ENCODE results near the gene EPHB3.

EPHB3 gene

DNA sequence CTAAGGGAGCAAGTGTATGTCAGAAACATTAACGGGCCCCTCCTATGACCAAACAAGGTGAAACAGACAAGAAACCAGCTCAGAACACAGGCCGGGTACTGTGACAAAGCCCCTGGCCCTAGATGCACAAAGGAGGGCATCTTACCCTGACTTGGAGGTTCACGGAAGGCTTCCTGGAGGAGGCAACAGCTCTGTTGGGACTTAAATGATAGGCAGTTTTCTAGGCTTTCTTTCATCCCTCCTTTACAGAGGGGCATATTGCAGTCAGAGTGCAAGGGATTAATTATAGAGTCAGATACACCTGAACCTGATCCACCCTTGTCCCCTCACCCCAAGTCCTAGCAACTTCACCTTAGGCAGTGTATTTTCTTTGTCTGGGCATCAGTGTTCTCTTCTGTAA lies 8.4 kb downstream of the EPHB3 start:
- Histone ChIP-seq H3K4me3 (ENCODE audit: low read depth in 1 of 5, low read length in 5 of 5) (no peak overlapping the region), H3K27me3 (ENCODE audit: control insufficient read depth in 5 of 5, insufficient read depth in 4 of 5, low read length in 5 of 5) (peaks cover 0 to 5% (median 2%) of the 10 kb centered on the region in 5 donors), H3K4me1 (ENCODE audit: control insufficient read depth in 5 of 5, insufficient read depth in 5 of 5, low read length in 5 of 5) (peaks cover 4 to 34% (median 28%) of the 10 kb centered on the region in 5 donors), H3K9ac (ENCODE audit: low read length in 5 of 5) (no peak overlapping the region), H3K36me3 (ENCODE audit: control insufficient read depth in 5 of 5, insufficient read depth in 5 of 5, low read length in 5 of 5) (peaks cover 0 to 11% (median 0%) of the 10 kb centered on the region in 5 donors), H3K9me3 (ENCODE audit: control insufficient read depth in 5 of 5, low read length in 5 of 5) (no peaks in the 10 kb centered on the region), H3K27ac (ENCODE audit: low read depth, low read length) (no peak overlapping the region)

DNA sequence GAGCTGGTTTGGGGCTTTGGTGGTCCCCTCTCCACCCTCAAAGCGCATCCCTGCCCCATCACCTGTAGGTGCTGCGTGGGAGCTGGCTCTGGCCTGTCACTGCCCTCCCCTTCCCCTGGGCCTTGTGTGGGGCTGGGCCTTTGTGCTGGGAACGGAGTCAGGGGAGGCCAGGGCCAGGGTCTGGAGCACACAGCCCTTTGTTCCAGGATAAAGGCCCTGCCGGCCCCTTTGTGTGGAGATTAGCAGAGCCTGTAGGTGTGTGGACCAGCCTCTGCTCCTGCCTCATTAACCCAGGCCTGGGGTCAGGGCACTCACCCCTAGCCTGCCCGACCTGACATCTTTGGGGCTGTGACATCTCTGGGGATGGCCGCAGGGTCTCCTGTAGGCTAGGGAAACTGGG lies 8.9 kb downstream of the EPHB3 start:
- Histone ChIP-seq H3K4me3 (ENCODE audit: low read depth in 1 of 5, low read length in 5 of 5) (no peak overlapping the region), H3K27me3 (ENCODE audit: control insufficient read depth in 5 of 5, insufficient read depth in 4 of 5, low read length in 5 of 5) (peaks cover 0 to 5% (median 2%) of the 10 kb centered on the region in 5 donors), H3K36me3 (ENCODE audit: control insufficient read depth in 5 of 5, insufficient read depth in 5 of 5, low read length in 5 of 5) (peaks cover 0 to 12% (median 0%) of the 10 kb centered on the region in 5 donors), H3K4me1 (ENCODE audit: control insufficient read depth in 5 of 5, insufficient read depth in 5 of 5, low read length in 5 of 5) (peaks cover 4 to 30% (median 25%) of the 10 kb centered on the region in 5 donors), H3K27ac (ENCODE audit: low read depth, low read length) (no peak overlapping the region), H3K9ac (ENCODE audit: low read length in 5 of 5) (no peak overlapping the region), H3K9me3 (ENCODE audit: control insufficient read depth in 5 of 5, low read length in 5 of 5) (no peaks in the 10 kb centered on the region)

- H3K36me3 ChIP-seq (ENCODE audit: control insufficient read depth in 5 of 5, insufficient read depth in 5 of 5, low read length in 5 of 5), result peaks cover 0 to 25% (median 10%) of the 10 kb centered on the region in 5 donors
Measured at GRCh38 chr3:184571750-184572377, 10.3 kb downstream of the EPHB3 start.

DNA sequence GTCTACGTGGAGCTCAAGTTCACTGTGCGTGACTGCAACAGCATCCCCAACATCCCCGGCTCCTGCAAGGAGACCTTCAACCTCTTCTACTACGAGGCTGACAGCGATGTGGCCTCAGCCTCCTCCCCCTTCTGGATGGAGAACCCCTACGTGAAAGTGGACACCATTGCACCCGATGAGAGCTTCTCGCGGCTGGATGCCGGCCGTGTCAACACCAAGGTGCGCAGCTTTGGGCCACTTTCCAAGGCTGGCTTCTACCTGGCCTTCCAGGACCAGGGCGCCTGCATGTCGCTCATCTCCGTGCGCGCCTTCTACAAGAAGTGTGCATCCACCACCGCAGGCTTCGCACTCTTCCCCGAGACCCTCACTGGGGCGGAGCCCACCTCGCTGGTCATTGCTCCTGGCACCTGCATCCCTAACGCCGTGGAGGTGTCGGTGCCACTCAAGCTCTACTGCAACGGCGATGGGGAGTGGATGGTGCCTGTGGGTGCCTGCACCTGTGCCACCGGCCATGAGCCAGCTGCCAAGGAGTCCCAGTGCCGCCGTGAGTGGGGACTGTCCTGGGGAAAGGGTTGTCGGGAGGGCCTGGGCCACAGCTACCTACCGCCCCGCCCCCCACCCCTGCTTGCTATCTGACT lies 11.2 kb downstream of the EPHB3 start:
- Histone ChIP-seq H3K9me3 (ENCODE audit: control insufficient read depth in 5 of 5, low read length in 5 of 5) (no peaks in the 10 kb centered on the region), H3K36me3 (ENCODE audit: control insufficient read depth in 5 of 5, insufficient read depth in 5 of 5, low read length in 5 of 5) (peaks cover 0 to 34% (median 16%) of the 10 kb centered on the region in 5 donors), H3K9ac (ENCODE audit: low read length in 5 of 5) (no peak overlapping the region), H3K4me1 (ENCODE audit: control insufficient read depth in 5 of 5, insufficient read depth in 5 of 5, low read length in 5 of 5) (peaks cover 4 to 21% (median 16%) of the 10 kb centered on the region in 5 donors), H3K4me3 (ENCODE audit: low read depth in 1 of 5, low read length in 5 of 5) (no peak overlapping the region), H3K27me3 (ENCODE audit: control insufficient read depth in 5 of 5, insufficient read depth in 4 of 5, low read length in 5 of 5) (peaks cover 0 to 8% (median 4%) of the 10 kb centered on the region in 5 donors), H3K27ac (ENCODE audit: low read depth, low read length) (no peak overlapping the region)

More at GRCh38 chr3:184571750-184572377, 10.3 kb downstream of the EPHB3 start:
- Histone ChIP-seq H3K4me1 (ENCODE audit: control insufficient read depth in 5 of 5, insufficient read depth in 5 of 5, low read length in 5 of 5) (peaks cover 4 to 22% (median 16%) of the 10 kb centered on the region in 5 donors), H3K27ac (ENCODE audit: low read depth, low read length) (no peak overlapping the region), H3K9ac (ENCODE audit: low read length in 5 of 5) (no peak overlapping the region), H3K4me3 (ENCODE audit: low read depth in 1 of 5, low read length in 5 of 5) (no peak overlapping the region), H3K9me3 (ENCODE audit: control insufficient read depth in 5 of 5, low read length in 5 of 5) (no peaks in the 10 kb centered on the region), H3K27me3 (ENCODE audit: control insufficient read depth in 5 of 5, insufficient read depth in 4 of 5, low read length in 5 of 5) (peaks cover 0 to 8% (median 4%) of the 10 kb centered on the region in 5 donors)

DNA sequence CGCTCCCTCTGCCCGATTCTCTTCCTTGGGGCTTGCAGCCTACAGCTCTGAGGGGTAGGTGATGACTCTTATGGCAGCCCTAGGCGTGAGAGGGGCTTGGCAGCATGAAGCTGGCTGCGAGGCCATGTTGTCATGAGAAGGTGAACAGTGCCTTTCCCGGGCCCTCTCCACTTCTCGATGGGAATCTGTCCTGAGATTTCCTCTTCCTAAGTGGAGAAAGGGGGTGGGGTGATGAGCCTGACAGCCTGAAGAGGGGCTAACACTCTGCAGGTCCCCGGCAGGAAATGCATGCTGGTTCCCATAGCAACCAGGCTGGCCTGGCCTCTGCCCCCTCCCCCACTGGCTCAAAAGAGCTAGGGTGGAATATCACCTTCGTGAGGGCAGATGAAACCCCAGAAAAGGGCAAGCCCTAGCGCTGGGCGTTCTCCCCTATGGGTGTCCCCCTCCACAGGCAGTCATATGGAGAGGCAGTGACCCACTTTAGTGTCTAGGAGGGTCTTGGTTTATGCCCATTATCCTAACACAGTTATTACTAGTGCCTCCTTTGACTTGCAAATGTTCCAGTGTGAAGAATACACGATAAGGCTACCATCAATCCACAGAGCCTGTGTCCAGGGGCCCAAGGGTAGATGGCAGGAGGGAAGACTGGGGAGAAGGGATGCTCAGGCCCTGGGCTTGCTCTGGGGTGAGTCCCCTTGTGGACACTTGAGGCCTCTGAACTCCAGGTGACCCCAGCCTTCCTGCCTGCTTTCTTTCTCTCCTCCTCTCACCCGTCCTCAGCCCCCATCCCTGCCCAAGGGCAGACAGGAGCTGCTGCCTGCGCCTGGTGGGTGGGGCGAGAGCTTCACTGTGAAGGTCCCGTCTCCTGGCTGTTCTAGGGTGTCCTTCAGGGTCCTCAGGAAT lies 13.2 kb downstream of the EPHB3 start:
- Histone ChIP-seq H3K36me3 (ENCODE audit: control insufficient read depth in 5 of 5, insufficient read depth in 5 of 5, low read length in 5 of 5) (peaks cover 0 to 40% (median 21%) of the 10 kb centered on the region in 5 donors), H3K9me3 (ENCODE audit: control insufficient read depth in 5 of 5, low read length in 5 of 5) (no peaks in the 10 kb centered on the region)

DNA sequence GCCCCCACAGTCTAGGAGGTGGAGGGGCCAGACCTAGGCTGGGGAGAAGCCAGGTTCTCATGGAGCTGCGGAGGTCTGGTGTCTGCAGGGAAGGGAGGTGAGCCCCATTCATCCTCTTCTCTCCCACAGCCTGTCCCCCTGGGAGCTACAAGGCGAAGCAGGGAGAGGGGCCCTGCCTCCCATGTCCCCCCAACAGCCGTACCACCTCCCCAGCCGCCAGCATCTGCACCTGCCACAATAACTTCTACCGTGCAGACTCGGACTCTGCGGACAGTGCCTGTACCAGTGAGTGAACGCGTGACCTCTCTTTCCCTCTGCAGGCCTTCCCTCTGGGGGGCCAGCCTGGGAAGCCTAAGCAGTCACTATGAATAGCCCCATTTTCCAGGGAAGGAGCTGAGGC lies 14.1 kb downstream of the EPHB3 start:
- Histone ChIP-seq H3K4me1 (ENCODE audit: control insufficient read depth in 5 of 5, insufficient read depth in 5 of 5, low read length in 5 of 5) (peaks cover 0 to 2% (median 0%) of the 10 kb centered on the region in 5 donors), H3K27me3 (ENCODE audit: control insufficient read depth in 5 of 5, insufficient read depth in 4 of 5, low read length in 5 of 5) (peaks cover 0 to 5% (median 2%) of the 10 kb centered on the region in 5 donors), H3K9me3 (ENCODE audit: control insufficient read depth in 5 of 5, low read length in 5 of 5) (no peaks in the 10 kb centered on the region), H3K9ac (ENCODE audit: low read length in 5 of 5) (no peak overlapping the region), H3K36me3 (ENCODE audit: control insufficient read depth in 5 of 5, insufficient read depth in 5 of 5, low read length in 5 of 5) (peaks cover 0 to 45% (median 25%) of the 10 kb centered on the region in 5 donors), H3K4me3 (ENCODE audit: low read depth in 1 of 5, low read length in 5 of 5) (no peak overlapping the region), H3K27ac (ENCODE audit: low read depth, low read length) (no peak overlapping the region)

More for the DNA sequence above, 13.2 kb downstream of the EPHB3 start:
- Histone ChIP-seq H3K4me1 (ENCODE audit: control insufficient read depth in 5 of 5, insufficient read depth in 5 of 5, low read length in 5 of 5) (peaks cover under 1 to 5% (median 2%) of the 10 kb centered on the region in 5 donors), H3K27ac (ENCODE audit: low read depth, low read length) (no peak overlapping the region), H3K4me3 (ENCODE audit: low read depth in 1 of 5, low read length in 5 of 5) (no peak overlapping the region), H3K27me3 (ENCODE audit: control insufficient read depth in 5 of 5, insufficient read depth in 4 of 5, low read length in 5 of 5) (peaks cover 0 to 5% (median 2%) of the 10 kb centered on the region in 5 donors), H3K9ac (ENCODE audit: low read length in 5 of 5) (no peak overlapping the region)

DNA sequence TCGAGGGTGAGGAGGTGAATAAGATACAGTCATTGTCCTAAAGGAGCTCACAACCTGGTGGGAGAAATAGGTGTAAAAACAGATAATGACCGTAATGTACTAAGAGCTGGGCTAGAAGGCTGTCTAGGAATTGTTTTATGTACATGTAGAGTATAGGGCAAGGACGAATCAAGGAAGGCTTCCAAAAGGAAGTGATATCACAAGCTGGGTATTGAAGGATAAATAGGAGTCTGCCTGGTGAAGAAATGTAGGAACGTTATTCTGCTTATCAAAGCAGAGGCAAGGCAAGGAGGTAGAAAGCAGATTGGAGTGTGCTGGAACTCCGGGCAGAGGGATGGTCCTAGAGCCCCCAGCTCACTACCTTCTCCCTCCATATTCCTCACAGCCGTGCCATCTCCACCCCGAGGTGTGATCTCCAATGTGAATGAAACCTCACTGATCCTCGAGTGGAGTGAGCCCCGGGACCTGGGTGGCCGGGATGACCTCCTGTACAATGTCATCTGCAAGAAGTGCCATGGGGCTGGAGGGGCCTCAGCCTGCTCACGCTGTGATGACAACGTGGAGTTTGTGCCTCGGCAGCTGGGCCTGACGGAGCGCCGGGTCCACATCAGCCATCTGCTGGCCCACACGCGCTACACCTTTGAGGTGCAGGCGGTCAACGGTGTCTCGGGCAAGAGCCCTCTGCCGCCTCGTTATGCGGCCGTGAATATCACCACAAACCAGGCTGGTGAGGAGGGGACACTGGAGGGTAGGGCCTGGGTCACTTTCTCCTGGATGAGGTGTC lies 15.1 kb downstream of the EPHB3 start:
- H3K9me3 ChIP-seq (ENCODE audit: control insufficient read depth in 5 of 5, low read length in 5 of 5), result no peaks in the 10 kb centered on the region
- H3K4me1 ChIP-seq (ENCODE audit: control insufficient read depth in 5 of 5, insufficient read depth in 5 of 5, low read length in 5 of 5), result peaks cover 0 to 3% (median 0%) of the 10 kb centered on the region in 5 donors
- no peak overlapping the region for H3K9ac ChIP-seq (ENCODE audit: low read length in 5 of 5)
- peaks cover 0 to 45% (median 25%) of the 10 kb centered on the region in 5 donors for H3K36me3 ChIP-seq (ENCODE audit: control insufficient read depth in 5 of 5, insufficient read depth in 5 of 5, low read length in 5 of 5)
- H3K27ac ChIP-seq (ENCODE audit: low read depth, low read length), result no peak overlapping the region
- H3K4me3 ChIP-seq (ENCODE audit: low read depth in 1 of 5, low read length in 5 of 5), result no peak overlapping the region
- peaks cover 0 to 5% (median 0%) of the 10 kb centered on the region in 5 donors for H3K27me3 ChIP-seq (ENCODE audit: control insufficient read depth in 5 of 5, insufficient read depth in 4 of 5, low read length in 5 of 5)

DNA sequence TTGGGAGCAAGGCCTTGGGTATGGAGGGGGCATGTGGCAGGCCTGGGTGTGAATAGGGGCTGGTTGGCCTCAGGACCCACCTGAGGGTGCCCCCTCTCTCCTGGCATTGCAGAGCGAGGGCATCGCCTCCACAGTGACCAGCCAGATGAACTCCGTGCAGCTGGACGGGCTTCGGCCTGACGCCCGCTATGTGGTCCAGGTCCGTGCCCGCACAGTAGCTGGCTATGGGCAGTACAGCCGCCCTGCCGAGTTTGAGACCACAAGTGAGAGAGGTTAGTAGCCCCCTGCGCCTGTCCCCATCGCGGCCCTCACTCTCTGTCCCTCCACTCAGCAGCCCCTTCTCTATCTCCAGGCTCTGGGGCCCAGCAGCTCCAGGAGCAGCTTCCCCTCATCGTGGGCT lies 16.0 kb downstream of the EPHB3 start:
- Histone ChIP-seq H3K9ac (ENCODE audit: low read length in 5 of 5) (no peak overlapping the region), H3K27ac (ENCODE audit: low read depth, low read length) (no peak overlapping the region), H3K4me1 (ENCODE audit: control insufficient read depth in 5 of 5, insufficient read depth in 5 of 5, low read length in 5 of 5) (peaks cover 5 to 12% (median 8%) of the 10 kb centered on the region in 5 donors), H3K4me3 (ENCODE audit: low read depth in 1 of 5, low read length in 5 of 5) (no peak overlapping the region), H3K36me3 (ENCODE audit: control insufficient read depth in 5 of 5, insufficient read depth in 5 of 5, low read length in 5 of 5) (peaks cover 0 to 42% (median 25%) of the 10 kb centered on the region in 5 donors), H3K9me3 (ENCODE audit: control insufficient read depth in 5 of 5, low read length in 5 of 5) (no peaks in the 10 kb centered on the region), H3K27me3 (ENCODE audit: control insufficient read depth in 5 of 5, insufficient read depth in 4 of 5, low read length in 5 of 5) (peaks cover 0 to 5% (median 3%) of the 10 kb centered on the region in 5 donors)

GRCh38 chr3:184578218-184578617 lies 16.6 kb downstream of the EPHB3 start:
- peaks cover 0 to 12% (median 3%) of the 10 kb centered on the region in 5 donors for H3K27me3 ChIP-seq (ENCODE audit: control insufficient read depth in 5 of 5, insufficient read depth in 4 of 5, low read length in 5 of 5)
- no peaks in the 10 kb centered on the region for H3K9me3 ChIP-seq (ENCODE audit: control insufficient read depth in 5 of 5, low read length in 5 of 5)
- H3K27ac ChIP-seq (ENCODE audit: low read depth, low read length), result no peak overlapping the region
- peaks cover 0 to 36% (median 25%) of the 10 kb centered on the region in 5 donors for H3K36me3 ChIP-seq (ENCODE audit: control insufficient read depth in 5 of 5, insufficient read depth in 5 of 5, low read length in 5 of 5)
- no peak overlapping the region for H3K9ac ChIP-seq (ENCODE audit: low read length in 5 of 5)
- no peak overlapping the region for H3K4me3 ChIP-seq (ENCODE audit: low read depth in 1 of 5, low read length in 5 of 5)
- H3K4me1 ChIP-seq (ENCODE audit: control insufficient read depth in 5 of 5, insufficient read depth in 5 of 5, low read length in 5 of 5), result peaks cover 6 to 18% (median 15%) of the 10 kb centered on the region in 5 donors
